GM19452 (cell line): ENCODE results near the gene PGPEP1.
A peak's percentile ranks its signal among the peaks of the same experiment; 100 is the strongest.
"Not testable (repeated sequence)": the region's sequence is repeated elsewhere in the genome, so short reads cannot be mapped to it uniquely, and the experiment has no call there.

ENCODE experiments used
- ATAC-seq: cut with Tn5 transposase; IDR thresholded peaks from one replicate; pipeline ENCODE4 v1.9.1; 2021; ENCODE audit not compliant: unreplicated experiment

PGPEP1 gene

GRCh38 chr19:18308051-18308947 is 32.1 kb upstream of the PGPEP1 start:
- ATAC-seq, result no peak

- ATAC-seq, result no peak
Observed at GRCh38 chr19:18308948-18309325, 31.5 kb upstream of the PGPEP1 start.

GRCh38 chr19:18309525-18310064 is 30.8 kb upstream of the PGPEP1 start:
- ATAC-seq, result no peak

GRCh38 chr19:18310118-18310909 is 30.1 kb upstream of the PGPEP1 start:
- no peak for ATAC-seq

GRCh38 chr19:18310966-18311365 is 29.4 kb upstream of the PGPEP1 start:
- no peak for ATAC-seq

- ATAC-seq, result no peak
Observed at GRCh38 chr19:18311502-18312091, 28.8 kb upstream of the PGPEP1 start.

GRCh38 chr19:18312092-18312534 is 28.3 kb upstream of the PGPEP1 start:
- no peak for ATAC-seq

- no peak for ATAC-seq
Observed at GRCh38 chr19:18313398-18313797, 27.0 kb upstream of the PGPEP1 start.

GRCh38 chr19:18317961-18318800 is 22.2 kb upstream of the PGPEP1 start:
- ATAC-seq, result no peak

GRCh38 chr19:18319591-18320135 is 20.7 kb upstream of the PGPEP1 start:
- no peak for ATAC-seq

GRCh38 chr19:18320865-18321733 is 19.3 kb upstream of the PGPEP1 start:
- no peak for ATAC-seq

GRCh38 chr19:18321734-18322102 is 18.7 kb upstream of the PGPEP1 start:
- no peak for ATAC-seq

GRCh38 chr19:18322318-18322758 is 18.1 kb upstream of the PGPEP1 start:
- no peak for ATAC-seq

- peak; percentile 87 for ATAC-seq
Observed at GRCh38 chr19:18322759-18323460, 17.5 kb upstream of the PGPEP1 start, which contains the start of gene LSM4. LSM4 (minus strand) TSS chr19:18323076; CDS start chr19:18323020, 56 bp downstream.

- not testable (repeated sequence) for ATAC-seq
Observed at GRCh38 chr19:18324373-18324731, 16.0 kb upstream of the PGPEP1 start.

GRCh38 chr19:18326772-18327171 is 13.6 kb upstream of the PGPEP1 start:
- ATAC-seq, result no peak

GRCh38 chr19:18328340-18329034 is 11.9 kb upstream of the PGPEP1 start:
- no peak for ATAC-seq

GRCh38 chr19:18329035-18329376 is 11.4 kb upstream of the PGPEP1 start:
- no peak for ATAC-seq
